GM10847 (cell line): Measurements from ENCODE around the gene NAXE.

ENCODE experiments used
- POLR2A ChIP-seq: IDR thresholded peaks from 2 replicates; pipeline ENCODE4 v1.6.1; 2011; ENCODE audit not compliant: insufficient read length; ENCODE audit errors: extremely low read depth

NAXE gene

DNA sequence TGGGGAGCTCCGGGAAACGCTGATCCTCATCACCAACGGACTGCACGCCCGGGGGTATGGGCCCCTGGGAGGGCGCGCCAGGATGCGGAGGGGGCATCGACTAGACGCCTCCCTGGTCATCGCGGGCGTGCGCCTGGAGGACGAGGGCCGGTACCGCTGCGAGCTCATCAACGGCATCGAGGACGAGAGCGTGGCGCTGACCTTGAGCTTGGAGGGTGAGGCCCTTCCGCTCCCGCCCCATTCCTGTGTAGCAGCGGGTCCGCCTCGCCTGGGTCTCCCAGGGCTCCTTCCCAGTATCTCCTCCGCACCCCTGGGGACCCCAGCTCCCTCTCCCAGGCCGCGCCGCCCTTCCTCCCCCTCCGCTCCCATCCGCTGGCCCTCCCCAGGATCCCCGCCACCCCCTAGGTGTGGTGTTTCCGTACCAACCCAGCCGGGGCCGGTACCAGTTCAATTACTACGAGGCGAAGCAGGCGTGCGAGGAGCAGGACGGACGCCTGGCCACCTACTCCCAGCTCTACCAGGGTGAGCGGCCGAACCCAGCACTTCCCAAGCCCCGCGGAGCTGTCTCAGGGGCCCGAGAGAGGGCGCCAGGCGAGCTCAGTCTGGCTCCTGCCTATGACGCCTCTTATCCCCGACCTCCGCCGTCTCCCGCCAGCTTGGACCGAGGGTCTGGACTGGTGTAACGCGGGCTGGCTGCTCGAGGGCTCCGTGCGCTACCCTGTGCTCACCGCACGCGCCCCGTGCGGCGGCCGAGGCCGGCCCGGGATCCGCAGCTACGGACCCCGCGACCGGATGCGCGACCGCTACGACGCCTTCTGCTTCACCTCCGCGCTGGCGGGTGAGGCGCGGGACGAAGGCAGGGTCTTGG, 32.6 kb downstream of the NAXE start:
- TF ChIP-seq POLR2A: no peak

DNA sequence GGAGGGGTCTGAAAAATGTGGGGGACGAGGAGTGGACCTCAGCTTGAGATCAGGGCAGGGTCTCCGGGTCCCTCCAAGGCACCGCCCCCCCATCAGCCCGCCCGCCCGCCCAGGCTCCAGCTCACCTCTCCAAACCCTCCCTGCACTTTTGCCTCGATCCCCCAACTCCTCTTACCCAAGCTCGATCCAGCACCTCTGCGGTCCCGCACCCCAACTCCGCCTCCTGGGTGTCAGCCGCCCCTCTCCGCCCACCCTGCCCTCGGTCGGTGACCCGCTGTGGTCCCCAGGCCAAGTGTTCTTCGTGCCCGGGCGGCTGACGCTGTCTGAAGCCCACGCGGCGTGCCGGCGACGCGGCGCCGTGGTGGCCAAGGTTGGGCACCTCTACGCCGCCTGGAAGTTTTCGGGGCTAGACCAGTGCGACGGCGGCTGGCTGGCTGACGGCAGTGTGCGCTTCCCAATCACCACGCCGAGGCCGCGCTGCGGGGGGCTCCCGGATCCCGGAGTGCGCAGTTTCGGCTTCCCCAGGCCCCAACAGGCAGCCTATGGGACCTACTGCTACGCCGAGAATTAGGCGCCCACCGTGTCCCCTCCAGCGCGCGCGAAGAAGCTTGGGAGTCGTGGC, 33.3 kb downstream of the NAXE start:
- no peak for TF ChIP-seq POLR2A

DNA sequence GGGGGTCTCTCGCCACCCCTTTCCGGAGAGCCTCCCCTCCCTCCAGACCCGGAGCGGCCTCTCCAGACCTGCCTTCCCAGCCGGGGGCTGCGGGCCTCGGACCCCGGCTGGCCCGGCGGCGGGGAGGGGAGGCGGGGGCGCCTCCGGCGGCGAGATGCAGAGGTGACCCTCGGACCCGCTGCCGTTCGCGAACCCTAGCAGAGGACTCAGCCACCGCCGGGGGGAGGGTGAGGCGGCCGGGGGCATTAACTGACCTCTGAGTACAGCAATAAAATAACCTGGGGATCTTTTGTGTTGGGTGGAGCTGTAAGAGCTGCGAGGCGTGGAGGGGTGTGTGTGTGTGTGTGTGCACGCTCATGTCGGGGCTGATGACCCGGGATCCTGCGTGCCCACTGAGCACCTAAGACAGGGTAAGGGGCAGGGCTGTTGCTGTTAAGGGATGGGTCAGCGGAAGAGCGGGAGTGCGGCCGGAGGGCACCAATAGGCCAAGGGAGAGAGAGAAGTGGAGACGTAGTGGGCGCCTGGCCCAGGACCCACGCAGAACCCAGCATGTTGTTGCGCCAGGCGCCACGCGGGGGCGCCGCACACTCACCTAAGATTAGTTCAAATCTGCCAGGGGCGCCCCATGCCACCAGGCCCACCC, 34.0 kb downstream of the NAXE start:
- no peak for TF ChIP-seq POLR2A

GRCh38 chr1:156626079-156626438, 34.5 kb downstream of the NAXE start:
- TF ChIP-seq POLR2A: no peak

GRCh38 chr1:156627313-156627880, 35.8 kb downstream of the NAXE start:
- no peak for TF ChIP-seq POLR2A

- TF ChIP-seq POLR2A: no peak
These were observed 38.4 kb downstream of the NAXE start for GRCh38 chr1:156629823-156630449.

DNA sequence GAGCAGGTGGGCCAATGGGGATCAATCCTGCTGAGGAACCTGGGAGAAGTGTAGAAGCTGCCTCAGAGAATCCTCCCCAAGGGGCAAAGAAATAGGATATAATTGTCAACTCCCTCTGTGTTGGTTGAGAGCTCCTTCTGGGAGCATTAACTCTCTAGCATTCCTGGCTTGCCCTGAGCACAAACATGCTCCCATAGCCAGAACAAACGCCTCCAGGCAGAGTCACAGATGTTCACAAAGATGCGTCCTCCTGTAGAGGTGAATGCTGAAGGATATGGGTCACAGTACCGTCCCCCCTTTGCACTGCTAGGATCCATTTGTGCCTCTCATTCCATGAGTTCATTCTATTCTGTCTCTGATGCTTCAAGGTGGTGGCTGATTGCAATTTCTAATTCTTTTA, 40.8 kb downstream of the NAXE start:
- no peak for TF ChIP-seq POLR2A

DNA sequence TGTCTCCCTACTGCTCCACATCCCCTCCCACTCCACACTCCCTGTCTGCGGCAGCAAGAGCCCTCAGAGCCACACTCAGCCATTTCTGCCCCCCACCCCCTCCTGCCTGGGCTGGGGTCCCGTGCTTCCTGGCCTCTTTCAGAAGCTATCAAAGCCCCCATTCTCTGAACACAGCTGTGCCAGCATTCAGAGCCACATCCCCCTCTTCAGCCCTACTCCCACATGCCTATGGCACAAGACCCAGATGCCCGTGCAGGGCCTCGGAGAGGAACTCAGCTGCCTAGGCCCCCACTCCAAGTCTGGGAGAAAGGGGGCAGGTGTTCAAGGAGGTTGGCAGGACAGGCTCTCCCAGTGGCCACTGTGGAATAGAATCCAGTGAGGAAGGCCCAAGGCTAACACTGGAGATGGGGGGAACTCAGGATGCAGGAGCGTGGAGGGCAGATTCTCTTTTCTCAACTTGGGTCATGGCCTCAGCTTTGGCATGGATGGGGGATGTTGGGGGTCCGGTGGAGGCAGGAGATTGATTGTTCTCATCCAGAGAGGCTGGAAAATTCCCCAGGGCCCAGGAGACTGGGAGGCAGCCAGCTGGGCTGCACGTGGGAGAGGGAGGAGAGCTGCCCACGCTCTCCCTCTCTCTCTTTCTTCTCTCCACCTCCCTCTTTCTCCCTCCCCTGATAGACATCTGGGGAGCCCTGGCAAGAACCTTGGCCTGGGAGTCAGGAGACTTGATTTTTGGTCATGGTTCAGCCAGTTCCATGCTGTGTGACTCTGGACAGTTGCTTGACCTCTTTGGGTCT, 46.8 kb downstream of the NAXE start:
- no peak for TF ChIP-seq POLR2A

DNA sequence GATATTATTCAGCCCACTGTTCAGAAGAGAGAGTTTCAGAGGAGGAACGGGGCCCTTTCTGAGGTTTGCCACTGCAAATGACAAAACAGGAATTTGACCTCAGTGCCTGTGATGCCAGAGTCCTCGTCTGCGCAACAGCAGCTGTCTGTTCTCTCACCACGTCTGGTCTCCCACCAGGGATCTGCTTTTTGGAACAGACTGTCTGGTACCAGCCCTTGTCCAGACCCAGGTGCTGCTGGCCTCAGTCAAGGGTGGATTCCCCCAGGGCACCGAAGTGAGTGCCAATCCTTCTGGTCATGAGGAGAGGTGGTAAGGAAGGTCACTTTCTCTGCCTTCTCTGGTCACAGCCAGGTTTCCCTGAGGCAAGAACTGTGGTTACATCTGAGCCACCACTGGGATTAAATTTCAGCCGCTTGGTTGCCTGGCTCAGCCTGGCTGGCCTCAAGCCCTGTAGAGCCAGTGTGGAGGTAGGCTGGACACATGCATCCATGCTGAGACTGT, 48.1 kb downstream of the NAXE start:
- TF ChIP-seq POLR2A: no peak

DNA sequence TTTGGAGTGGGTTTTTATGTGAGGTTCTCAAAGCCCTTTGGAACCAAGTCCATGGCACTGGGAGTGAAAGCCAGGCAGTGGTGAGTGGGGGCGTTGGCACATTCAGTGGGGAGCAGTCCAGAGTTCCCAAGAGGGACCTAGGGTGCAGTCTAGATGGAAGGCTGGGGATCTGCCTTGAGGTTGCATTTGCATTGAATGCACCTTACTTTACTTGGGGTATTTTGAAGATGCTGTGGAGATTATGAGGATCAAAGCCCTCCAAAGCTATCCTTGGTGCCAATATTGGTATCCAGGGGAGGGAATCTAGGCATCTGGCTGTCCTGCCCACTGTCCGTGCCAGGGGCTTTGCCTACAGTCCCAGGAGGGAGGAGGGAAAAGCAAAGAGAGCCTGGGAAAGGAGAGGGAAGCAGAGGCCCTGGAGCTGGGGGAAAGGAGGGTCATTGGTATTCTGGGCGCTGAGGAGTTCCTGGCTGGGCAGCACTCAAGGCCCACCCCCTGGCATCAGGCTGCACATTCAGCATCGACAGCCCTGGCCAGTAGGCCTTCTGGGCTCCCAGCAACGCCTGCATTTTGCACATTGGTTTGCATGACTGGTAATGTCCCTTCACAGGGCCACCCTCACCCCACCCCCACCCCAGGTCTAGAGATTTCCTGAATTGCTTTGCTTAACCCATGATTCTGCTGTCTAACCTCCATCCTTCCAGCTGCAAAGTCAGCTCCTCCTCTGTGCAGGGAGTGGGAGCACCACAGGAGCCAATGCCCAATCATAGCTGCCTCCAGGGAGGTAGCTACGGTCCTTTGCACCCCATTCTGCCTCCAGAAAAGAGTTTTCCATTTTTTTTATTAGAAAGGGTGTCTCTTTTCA, 49.5 kb downstream of the NAXE start:
- no peak for TF ChIP-seq POLR2A

DNA sequence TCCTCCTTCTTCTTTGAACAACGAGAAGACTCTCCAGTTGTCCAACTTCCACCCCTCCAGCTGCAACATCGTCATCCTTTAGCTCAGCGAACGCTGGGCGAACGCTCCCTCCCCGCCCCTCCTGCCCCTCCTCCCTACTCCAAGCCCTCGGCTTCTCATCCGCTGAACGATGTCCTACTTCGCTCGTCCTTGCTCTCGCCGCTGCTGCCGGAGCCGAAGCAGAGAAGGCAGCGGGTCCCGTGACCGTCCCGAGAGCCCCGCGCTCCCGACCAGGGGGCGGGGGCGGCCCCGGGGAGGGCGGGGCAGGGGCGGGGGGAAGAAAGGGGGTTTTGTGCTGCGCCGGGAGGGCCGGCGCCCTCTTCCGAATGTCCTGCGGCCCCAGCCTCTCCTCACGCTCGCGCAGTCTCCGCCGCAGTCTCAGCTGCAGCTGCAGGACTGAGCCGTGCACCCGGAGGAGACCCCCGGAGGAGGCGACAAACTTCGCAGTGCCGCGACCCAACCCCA, 50.2 kb downstream of the NAXE start, which contains the start of gene BCAN:
Gene BCAN, plus strand, starts transcription at position 357 of the 504 bp plus-strand sequence. CDS start 3,938 bp downstream, outside the sequence.
- TF ChIP-seq POLR2A: no peak

- no peak for TF ChIP-seq POLR2A
These were observed 50.9 kb downstream of the NAXE start for GRCh38 chr1:156642265-156643048.
